ENCODE measurements around the gene GDF7.

DNA sequence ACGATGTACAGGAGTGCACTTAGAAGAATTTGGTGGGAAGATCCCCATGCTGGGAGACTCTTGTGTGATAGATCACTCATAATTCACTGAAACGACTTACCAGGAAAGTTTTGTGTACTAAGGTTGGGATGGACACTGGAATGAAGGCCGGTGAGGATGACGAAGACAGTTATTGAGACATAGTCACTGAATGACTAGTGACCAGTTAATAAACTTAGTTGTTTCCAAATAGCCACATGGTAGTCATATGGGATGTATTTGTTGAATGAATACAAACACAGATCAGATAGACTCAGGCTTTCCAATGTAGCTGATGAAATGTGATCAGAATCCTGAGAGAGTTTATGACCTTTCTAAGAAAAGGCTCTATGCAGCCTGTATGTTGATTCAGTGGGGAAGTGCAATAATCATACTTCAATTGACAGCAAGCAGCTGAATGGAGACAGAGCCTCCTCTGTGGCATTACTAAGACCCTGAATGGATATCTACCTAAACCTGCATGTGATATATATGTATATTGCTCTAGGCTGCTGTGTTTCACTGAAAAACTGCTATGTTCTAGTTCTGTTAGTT lies 20.4 kb downstream of the GDF7 start:
- no peak for TF ChIP-seq CTCF (IDR thresholded peaks at IDR 0.05; ENCODE audit: low read depth, low read length)
- no peak for TF ChIP-seq MAX (IDR thresholded peaks at IDR 0.05; ENCODE audit: low read depth, low read length)
- TF ChIP-seq MYC (IDR thresholded peaks at IDR 0.05; ENCODE audit: low read depth, low read length), result no peak

Measured in NB4 (cell line).